Glomerular endothelial cell (primary cell): ENCODE results near the gene FRMD6. TPM values are rescaled to one million over a fixed set of nuclear protein-coding genes. Genes with fewer than 3 reads are reported as not detected.
"Not testable (repeated sequence)": the region's sequence is repeated elsewhere in the genome, so short reads cannot be mapped to it uniquely, and the experiment has no call there.

Experiments
- DNase-seq: peaks from one replicate; pipeline ENCODE4 v3.0.0-alpha.2; 2011; ENCODE audit warnings: low read depth, low spot score; ENCODE audit errors: extremely low read depth
- total RNA-seq: library from RNA; depleted of rRNA; stranded (reverse); fragments of >200 nt; gene quantifications from 2 replicates; pipeline ENCODE4 v1.2.3, GENCODE V29; 2015

FRMD6 gene
- total RNA-seq, 1 donor from 2014 or later = 207 TPM

- DNase-seq = not testable (repeated sequence)
Measured at GRCh38 chr14:51766586-51766985, 114.9 kb downstream of the FRMD6 start.

- not testable (repeated sequence) for DNase-seq
Measured at GRCh38 chr14:51769261-51769660, 117.6 kb downstream of the FRMD6 start.

- DNase-seq = no peak
Measured at GRCh38 chr14:51774209-51774608, 122.5 kb downstream of the FRMD6 start.

GRCh38 chr14:51776102-51776894, 124.6 kb downstream of the FRMD6 start:
- DNase-seq = peak; percentile 23

GRCh38 chr14:51780006-51780692, 128.4 kb downstream of the FRMD6 start:
- peak; percentile 29 for DNase-seq

Other genes with a start within 250 kb of the FRMD6 start
- 29.8 and 40.8 TPM in 2 replicates for gene GNG2, start 208.7 kb downstream of the FRMD6 start, total RNA-seq